H7 (cell line): ENCODE data around the gene NT5C2. TPM values are rescaled to one million over a fixed set of nuclear protein-coding genes. Genes with fewer than 3 reads are reported as not detected.
A peak's percentile ranks its signal among the peaks of the same experiment; 100 is the strongest.
"Not testable (repeated sequence)": the region's sequence is repeated elsewhere in the genome, so short reads cannot be mapped to it uniquely, and the experiment has no call there.

Experiments
- DNase-seq: peaks from one replicate; pipeline ENCODE4 v3.0.0; 2012
- H3K27me3 ChIP-seq: 2 replicates; pipeline ENCODE4 v1.6.0; 2011; ENCODE audit warnings: mild to moderate bottlenecking, low read length; ENCODE audit not compliant: control insufficient read depth, insufficient read depth
- H3K36me3 ChIP-seq: replicated peaks from 2 replicates; pipeline ENCODE4 v1.5.1; 2011; ENCODE audit warnings: low read length; ENCODE audit not compliant: control insufficient read depth, insufficient read depth
- H3K4me3 ChIP-seq: 2 replicates; pipeline ENCODE4 v1.5.1; 2011; ENCODE audit warnings: low read depth, mild to moderate bottlenecking, control low read depth, low read length, moderate library complexity; ENCODE audit not compliant: insufficient read depth
- total RNA-seq: library from RNA; depleted of rRNA; stranded (reverse); fragments of >200 nt; shearing (Covaris generic); gene quantifications from 2 replicates; pipeline ENCODE4 v1.2.3, GENCODE V29; 2014; rRNA removed

The NT5C2 gene
- total RNA-seq = 40.4 and 44.6 TPM in 2 replicates

DNA sequence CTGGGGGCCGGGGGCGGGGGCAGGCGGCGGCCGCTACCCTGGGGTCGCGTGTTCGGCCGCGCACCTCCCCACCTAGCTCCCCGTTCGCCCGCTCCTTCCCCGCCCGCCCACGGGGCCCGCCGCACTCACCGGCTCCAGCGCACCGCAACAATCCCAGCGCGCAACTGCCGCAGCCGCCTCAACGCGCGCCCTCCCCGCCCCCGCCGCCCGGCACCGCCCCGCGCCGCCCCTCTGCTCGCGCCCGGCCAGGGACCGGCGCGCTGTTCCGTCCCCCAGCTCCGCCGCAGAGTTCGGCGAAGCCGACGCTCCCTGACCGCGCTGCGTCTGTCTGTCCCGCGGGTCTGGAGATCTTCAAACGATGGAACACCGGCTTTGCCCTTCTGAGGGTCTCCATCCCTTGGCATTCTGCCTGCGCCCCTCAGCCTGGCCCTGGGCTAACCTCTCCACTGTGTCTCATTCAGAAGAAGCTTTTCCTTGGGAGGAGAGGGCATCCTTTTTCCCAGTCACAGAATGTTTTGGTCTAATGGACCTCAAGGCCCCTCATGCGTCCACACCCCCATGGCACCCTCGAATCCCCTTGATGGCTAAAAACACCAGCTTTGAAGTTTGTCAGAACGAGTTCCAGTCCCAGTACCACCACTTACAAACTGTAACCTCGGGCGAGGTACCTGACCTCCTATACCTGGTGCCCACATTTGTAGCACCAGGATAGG, at the start of gene NT5C2:
NT5C2 (minus strand) TSS at position 166 of the 713 bp plus-strand sequence. CDS start 18,314 bp downstream, outside the sequence.
- DNase-seq = peak; percentile 94
- peak within 1 kb of the TSS; percentile 87 for H3K4me3 ChIP-seq
- H3K27me3 ChIP-seq = peaks cover 3% of the 10 kb centered on the region
- H3K36me3 ChIP-seq = no peaks in the 10 kb centered on the region

DNA sequence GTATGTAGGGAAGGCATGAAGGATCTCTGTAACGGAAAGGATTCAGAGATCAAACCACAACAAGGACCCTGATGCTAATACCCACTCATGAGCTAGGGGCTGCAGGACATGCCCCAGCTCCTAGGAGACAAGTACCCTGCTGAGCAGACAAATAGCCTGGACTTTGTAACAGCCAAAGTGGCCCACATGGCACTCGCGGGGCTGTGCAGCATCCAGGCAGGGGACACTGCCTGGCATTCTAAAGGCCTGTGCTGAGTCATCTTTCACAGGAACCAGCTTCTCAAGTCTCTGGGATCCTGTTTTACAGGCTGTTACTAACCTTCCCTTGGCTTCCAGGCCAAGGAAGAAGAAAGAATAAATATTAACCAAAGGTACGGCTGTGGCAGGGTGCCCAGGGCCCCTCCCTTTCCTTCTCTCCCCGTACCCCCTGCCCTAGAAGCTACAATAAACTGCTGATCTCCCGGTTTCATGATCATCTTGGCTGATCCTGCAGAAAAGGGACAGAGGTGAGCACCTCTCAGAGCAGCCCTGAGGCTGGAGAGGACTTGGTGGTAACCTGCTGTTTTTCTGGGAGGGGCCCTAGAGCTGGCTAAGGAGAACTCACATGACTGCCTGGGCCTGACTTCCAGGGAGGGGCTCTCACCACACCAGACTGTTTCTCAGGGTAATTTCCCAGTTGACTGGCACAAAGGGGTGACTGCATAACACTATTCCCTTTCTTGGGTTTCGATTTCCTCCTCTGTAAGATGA, 48.4 kb upstream of the NT5C2 start:
- no peak for DNase-seq
- Histone ChIP-seq H3K4me3 (no peak overlapping the region), H3K36me3 (no peaks in the 10 kb centered on the region), H3K27me3 (no peaks in the 10 kb centered on the region)

DNA sequence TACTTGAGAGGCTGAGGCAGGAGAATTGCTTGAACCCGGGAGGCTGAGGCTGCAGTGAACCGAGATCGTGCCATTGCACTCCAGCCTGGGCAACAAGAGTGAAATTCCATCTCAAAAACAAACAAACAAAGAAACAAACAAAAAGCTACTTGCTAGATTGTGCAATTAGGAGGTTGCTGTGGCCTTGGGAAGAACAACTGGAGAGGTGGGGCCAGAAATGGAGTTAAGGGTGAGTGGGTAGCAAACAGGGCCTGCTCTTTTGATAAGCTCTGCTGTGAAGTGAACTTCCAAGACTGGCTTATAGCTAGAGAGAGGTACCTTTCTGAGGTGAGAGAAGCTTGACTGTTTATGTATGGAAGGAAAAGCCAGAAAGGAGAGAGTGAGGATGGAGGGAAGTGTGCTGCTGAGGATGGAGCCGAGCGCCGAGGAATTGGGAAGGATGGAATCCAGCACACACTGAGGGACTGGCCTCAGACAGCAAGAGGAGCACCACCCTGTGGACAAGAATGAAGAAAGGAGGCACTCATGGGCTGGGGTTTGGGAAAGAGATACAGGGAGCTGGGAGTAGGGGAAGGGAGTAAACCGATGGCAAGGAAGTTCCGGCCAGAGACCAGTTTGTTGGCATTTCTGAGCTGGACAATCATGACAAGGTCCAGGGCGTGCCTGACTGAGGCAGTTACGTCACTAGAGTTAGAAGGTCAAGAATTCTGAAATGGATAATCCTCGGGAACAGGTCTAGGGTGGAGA, 45.6 kb upstream of the NT5C2 start:
- no peaks in the 10 kb centered on the region for H3K36me3 ChIP-seq
- no peak overlapping the region for H3K4me3 ChIP-seq
- DNase-seq = peak; percentile 69

DNA sequence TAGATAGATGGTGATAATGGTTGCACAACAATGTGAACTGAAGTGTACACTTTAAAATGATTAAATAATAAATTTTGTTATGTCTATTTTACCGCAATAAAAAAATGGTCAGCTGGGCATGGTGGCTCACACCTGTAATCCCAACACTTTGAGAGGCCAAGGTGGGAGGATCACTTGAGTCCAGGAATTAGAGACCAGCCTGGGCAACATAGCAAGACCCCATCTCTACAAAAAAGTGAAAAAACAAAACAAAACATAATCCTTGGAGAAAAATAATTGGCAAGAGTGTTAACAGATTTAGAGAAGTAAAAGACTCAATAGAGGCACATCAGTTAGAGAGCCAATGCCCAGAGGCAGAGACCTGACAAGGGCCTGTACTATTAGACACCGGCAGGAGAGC, 42.7 kb upstream of the NT5C2 start:
- Histone ChIP-seq H3K27me3 (no peaks in the 10 kb centered on the region), H3K4me3 (no peak overlapping the region), H3K36me3 (no peaks in the 10 kb centered on the region)
- no peak for DNase-seq

More for the DNA sequence above, 45.6 kb upstream of the NT5C2 start:
- no peaks in the 10 kb centered on the region for H3K27me3 ChIP-seq

DNA sequence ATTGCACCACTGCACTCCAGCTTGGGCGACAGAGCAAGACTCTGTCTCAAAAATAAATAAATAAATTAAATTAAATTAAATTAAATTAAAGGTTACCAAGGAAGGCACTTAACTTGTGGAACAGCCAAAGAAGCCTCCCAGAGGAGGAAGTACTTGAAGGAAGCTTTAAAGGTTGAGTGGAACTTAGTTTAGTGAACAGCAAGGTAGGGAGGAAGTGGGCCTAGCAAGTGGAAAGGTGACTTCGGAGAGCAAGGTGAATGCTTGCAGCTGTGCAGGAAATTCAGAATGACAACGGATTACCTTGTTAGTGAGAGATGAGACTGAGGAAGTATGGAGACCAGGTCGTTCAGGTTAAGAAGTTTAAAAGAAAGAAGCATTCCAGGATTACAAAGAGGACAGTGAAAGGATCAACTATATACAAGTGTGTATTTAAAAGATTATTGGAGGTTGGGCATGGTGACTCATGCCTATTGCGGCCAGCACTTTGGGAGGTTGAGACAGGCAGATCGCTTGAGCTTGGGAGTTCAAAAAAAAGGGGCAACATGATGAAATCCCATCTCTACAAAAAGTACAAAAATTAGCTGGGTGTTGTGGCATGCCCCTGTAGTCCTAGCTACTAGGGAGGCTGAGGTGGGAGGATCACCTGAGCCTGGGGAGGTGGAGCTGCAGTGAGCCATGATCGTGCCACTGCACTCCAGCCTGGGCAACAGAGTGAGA, 39.9 kb upstream of the NT5C2 start:
- Histone ChIP-seq H3K4me3 (no peak overlapping the region), H3K36me3 (no peaks in the 10 kb centered on the region), H3K27me3 (no peaks in the 10 kb centered on the region)
- no peak for DNase-seq

DNA sequence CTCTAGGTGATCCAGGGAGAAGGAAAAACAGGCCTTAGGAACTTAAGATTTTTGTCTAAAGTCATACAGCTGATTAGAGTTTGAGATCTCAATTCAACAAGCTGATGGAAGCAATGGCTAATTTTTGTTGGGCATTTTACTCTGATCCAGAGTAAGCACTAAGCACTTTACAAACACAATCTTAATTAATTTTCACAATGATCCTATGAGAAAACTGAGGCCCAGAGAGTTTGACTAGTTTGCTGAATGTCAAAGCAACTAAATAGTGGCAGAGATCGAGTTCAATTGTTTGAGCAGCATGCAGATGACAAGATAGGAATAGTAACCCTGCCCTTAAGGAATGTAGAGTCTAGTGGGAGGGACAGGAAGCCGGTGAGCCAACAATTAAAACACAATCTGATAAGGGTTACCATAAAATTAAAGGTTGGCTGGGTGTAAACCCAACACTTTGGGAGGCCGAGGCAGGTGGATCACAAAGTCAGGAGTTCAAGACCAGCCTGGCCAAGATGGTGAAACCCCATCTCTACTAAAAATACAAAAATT, 39.1 kb upstream of the NT5C2 start:
- DNase-seq = no peak
- no peaks in the 10 kb centered on the region for H3K36me3 ChIP-seq
- no peaks in the 10 kb centered on the region for H3K27me3 ChIP-seq
- H3K4me3 ChIP-seq = no peak overlapping the region

DNA sequence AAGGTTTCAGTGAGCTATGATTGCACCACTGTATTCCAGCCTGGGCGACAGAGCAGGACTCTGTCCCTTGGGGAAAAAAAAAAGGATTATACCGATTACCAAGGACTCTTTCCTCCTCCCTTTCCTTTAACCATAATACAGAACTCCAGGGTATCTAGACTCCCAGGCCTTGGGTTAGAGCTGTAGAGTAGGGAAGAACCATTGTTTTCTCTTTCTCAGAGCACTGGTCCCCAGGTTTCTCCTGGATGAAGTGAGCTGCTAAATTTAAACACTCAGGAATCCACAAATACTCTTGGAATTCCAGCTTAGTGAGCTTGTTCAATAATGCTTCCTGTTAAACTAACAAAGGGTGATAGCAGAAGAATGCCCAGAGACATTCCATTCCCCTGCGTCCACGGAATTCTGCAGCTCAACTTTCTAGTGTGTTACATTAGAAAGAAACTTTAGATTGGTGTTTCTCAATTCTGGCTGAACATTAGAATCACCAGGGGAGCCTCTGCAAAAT, 38.0 kb upstream of the NT5C2 start:
- Histone ChIP-seq H3K27me3 (no peaks in the 10 kb centered on the region), H3K36me3 (no peaks in the 10 kb centered on the region), H3K4me3 (no peak overlapping the region)
- DNase-seq = peak; percentile 48

DNA sequence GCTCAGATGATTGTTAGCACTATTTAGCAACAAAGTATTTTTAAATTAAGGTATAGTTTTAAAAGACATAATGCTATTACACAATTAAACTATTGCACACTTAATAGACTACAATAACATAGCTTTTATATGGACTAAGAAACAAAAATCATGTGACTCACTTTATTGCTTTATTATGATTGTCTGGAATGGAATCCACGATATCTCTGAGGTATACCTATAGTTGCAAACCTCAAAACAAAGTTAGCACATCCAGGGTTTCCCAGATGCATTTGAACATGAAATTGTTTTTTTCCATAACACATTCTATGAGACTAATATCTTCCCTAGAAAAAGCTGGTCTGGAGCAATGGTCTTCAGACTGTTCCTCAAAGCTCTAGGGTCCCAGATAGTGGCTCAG, 34.3 kb upstream of the NT5C2 start:
- DNase-seq = no peak
- H3K27me3 ChIP-seq = no peaks in the 10 kb centered on the region
- no peaks in the 10 kb centered on the region for H3K36me3 ChIP-seq

DNA sequence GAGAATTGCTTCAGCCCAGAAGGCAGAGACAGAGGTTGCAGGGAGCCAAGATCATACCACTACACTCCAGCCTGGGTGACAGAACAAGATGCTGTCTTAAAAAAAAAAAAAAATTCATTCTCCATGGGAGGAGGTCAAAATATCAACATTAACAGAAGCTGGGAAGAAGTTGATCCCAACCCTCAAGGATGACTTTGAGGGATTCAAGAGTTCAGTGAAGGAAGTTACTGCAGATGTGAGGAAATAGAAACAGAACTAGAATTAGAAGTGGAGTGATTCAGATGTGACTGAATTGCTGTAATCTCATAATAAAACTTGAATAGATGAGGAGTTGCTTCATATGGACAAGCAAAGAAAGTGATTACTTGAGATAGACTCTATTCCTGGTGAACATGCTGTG, 32.9 kb upstream of the NT5C2 start:
- DNase-seq = no peak
- no peak overlapping the region for H3K4me3 ChIP-seq
- no peaks in the 10 kb centered on the region for H3K27me3 ChIP-seq
- no peaks in the 10 kb centered on the region for H3K36me3 ChIP-seq

More for the DNA sequence above, 34.3 kb upstream of the NT5C2 start:
- no peak overlapping the region for H3K4me3 ChIP-seq

DNA sequence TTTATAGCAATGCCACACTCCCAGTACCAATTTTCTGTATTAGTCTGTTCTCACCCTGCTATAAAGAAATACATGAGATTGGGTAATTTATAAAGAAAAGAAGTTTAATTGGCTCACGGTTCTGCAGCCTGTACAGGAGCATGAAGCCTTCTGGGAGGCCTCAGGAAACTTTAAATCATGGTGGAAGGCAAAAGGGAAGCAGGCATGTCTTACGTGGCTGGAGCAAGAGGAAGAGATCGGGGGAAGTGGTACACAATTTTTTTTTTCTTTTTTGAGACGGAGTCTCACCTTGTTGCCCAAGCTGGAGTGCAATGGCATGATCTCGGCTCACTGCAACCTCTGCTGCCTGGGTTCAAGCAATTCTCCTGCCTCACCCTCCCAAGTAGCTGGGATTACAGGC, 31.6 kb upstream of the NT5C2 start:
- not testable (repeated sequence) for H3K36me3 ChIP-seq, DNase-seq, H3K27me3 ChIP-seq, H3K4me3 ChIP-seq

DNA sequence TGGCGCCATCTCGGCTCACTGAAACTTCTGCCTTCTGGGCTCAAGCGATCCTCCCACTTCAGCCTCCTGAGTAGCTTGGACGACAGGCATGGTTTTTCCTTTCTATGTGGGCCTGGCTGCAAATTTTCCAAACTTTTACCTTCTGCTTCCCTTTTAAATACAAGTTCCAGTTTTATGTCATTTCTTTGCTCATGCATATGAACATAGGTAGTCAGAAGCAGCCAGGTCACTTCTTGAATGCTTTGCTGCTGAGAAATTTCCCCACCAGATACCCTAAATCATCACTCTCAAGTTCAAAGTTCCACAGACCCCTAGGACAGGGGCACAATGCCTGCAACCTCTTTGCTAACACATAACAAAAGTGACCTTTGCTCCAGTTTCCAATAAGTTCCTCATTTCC, 31.1 kb upstream of the NT5C2 start:
- Histone ChIP-seq H3K4me3 (no peak overlapping the region), H3K36me3 (no peaks in the 10 kb centered on the region), H3K27me3 (no peaks in the 10 kb centered on the region)
- no peak for DNase-seq

DNA sequence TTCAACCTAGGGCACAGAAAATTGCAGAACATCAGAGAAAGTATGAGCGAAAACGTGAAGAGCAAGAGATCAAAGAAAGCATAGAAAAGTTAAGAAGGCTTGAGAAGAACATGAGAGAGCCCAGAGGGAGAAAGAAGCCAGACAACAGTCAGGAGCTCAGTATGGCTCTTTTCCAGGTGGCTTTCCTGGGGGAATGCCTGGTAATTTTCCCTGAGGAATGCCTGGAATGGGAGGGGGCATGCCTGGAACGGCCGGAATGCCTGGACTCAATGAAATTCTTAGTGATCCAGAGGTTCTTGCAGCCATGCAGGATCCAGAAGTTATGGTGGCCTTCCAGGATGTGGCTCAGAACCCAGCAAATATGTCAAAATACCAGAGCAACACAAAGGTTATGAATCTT, 23.3 kb upstream of the NT5C2 start:
- not testable (repeated sequence) for H3K4me3 ChIP-seq, H3K36me3 ChIP-seq, DNase-seq, H3K27me3 ChIP-seq

DNA sequence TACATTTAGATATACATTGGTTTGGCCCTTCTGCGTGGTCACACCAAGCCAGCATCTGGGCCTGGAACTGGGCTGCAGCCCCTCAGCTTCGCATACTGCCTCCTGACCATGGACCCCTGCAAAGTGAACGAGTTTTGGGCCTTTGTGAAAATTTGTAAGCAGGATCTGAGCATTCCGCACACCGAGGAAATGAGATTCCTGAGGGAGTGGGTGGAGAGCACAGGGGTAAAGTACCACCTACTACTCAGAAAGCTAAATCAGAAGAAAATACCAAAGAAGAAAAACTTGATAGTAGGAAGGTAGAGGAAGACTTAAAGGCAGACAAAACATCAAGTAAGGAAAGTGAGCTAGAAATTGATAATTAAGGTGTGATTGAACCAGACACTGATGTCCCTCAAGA, 22.5 kb upstream of the NT5C2 start:
- no peaks in the 10 kb centered on the region for H3K27me3 ChIP-seq
- DNase-seq = no peak
- no peaks in the 10 kb centered on the region for H3K36me3 ChIP-seq
- no peak overlapping the region for H3K4me3 ChIP-seq

DNA sequence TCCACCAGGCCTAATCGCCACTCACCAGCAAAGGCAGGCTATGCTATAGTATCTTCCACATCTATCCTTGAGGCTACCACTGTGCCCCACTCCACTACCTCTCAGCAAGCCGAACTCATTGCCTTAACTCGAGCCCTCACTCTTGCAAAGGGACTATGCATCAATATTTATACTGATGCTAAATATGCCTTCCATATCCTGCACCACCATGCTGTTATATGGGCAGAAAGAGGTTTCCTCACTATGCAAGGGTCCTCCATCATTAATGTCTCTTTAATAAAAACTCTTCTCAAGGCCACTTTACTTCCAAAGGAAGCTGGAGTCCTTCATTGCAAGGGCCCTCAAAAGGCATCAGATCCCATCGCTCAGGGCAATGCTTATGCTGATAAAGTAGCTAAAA, 17.2 kb upstream of the NT5C2 start:
- H3K27me3 ChIP-seq, H3K36me3 ChIP-seq, H3K4me3 ChIP-seq, DNase-seq: not testable (repeated sequence)
